Cardiac fibroblast (primary cell): ENCODE data around the gene ZFP36L2.
"Not testable (repeated sequence)": the region's sequence is repeated elsewhere in the genome, so short reads cannot be mapped to it uniquely, and the experiment has no call there.

Experiments
- DNase-seq, 2 donors: peaks; one replicate each; pipeline versions ENCODE4 v3.0.0 to v3.0.0-alpha.2; 2010; ENCODE audit warnings: low read depth in 2 of 2
- H3K4me3 ChIP-seq, 2 donors: replicated peaks in 1 of 2; 1 replicate in 1 of 2; 2 replicates in 1 of 2; pipeline ENCODE4 v1.5.1; 2011; ENCODE audit warnings: low read depth in 2 of 2, low read length in 2 of 2, mild to moderate bottlenecking in 2 of 2, moderate library complexity in 1 of 2
- CTCF ChIP-seq: IDR thresholded peaks from one replicate; pipeline ENCODE4 v1.5.1; 2011; ENCODE audit warnings: low read depth, mild to moderate bottlenecking, low read length, inconsistent platforms

Gene ZFP36L2

GRCh38 chr2:43190311-43191052 is 35.9 kb downstream of the ZFP36L2 start:
- DNase-seq: no peak
- TF ChIP-seq CTCF: no peak
- H3K4me3 ChIP-seq: no peak overlapping the region

GRCh38 chr2:43189861-43190260 is 36.5 kb downstream of the ZFP36L2 start:
- not testable (repeated sequence) for H3K4me3 ChIP-seq, DNase-seq

- no peak for DNase-seq
- TF ChIP-seq CTCF: no peak
- H3K4me3 ChIP-seq: no peak overlapping the region
Measured at GRCh38 chr2:43188561-43189386, 37.6 kb downstream of the ZFP36L2 start.

- DNase-seq: no peak
- TF ChIP-seq CTCF: no peak
- no peak overlapping the region for H3K4me3 ChIP-seq
Measured at GRCh38 chr2:43186679-43187374, 39.6 kb downstream of the ZFP36L2 start.

- DNase-seq: no peak
- no peak overlapping the region for H3K4me3 ChIP-seq
- TF ChIP-seq CTCF: no peak
Measured at GRCh38 chr2:43186321-43186678, 40.1 kb downstream of the ZFP36L2 start.

- H3K4me3 ChIP-seq: no peak overlapping the region
- DNase-seq: peak in 1 of 2 donors; percentile 47
- TF ChIP-seq CTCF: no peak
Measured at GRCh38 chr2:43185146-43185545, 41.3 kb downstream of the ZFP36L2 start.

GRCh38 chr2:43184339-43184895 is 42.0 kb downstream of the ZFP36L2 start:
- H3K4me3 ChIP-seq: no peak overlapping the region
- peak; percentile 22 to 85 for DNase-seq
- TF ChIP-seq CTCF: no peak
